Common myeloid progenitor, CD34-positive (primary cell): ENCODE results near the gene TIGD2.

ENCODE experiments used
- CTCF ChIA-PET: fragments of 350-600 bp; sonication (Branson Sonifier 250); formaldehyde crosslinking; loops from one replicate; lab custom pipeline; 2021; ENCODE audit warnings: antibody characterized with exemption; lab: Charles Lee
- POLR2A ChIA-PET: fragments of 350-600 bp; sonication (Branson Sonifier 250); formaldehyde crosslinking; loops from one replicate; lab custom pipeline; 2021; ENCODE audit warnings: antibody characterized with exemption; lab: Charles Lee
- DNase-seq, 3 donors: peaks; one replicate each; pipeline versions ENCODE4 v3.0.0 to v3.0.0-alpha.2; 2013
- H3K27ac ChIP-seq, 2 experiments: 1 replicate in 1 of 2; 2 replicates in 1 of 2; pipeline ENCODE4 v1.7.0; 2013; ENCODE audit warnings: inconsistent platforms in 2 of 2, low read length in 2 of 2, mild to moderate bottlenecking in 2 of 2, low read depth in 1 of 2, moderate library complexity in 1 of 2; ENCODE audit not compliant: severe bottlenecking in 2 of 2, insufficient read depth in 1 of 2, poor library complexity in 1 of 2
- H3K27me3 ChIP-seq, 5 experiments: replicated peaks in 2 of 5; 1 replicate in 3 of 5; 2 replicates in 2 of 5; pipeline versions ENCODE4 v1.6.1 to v1.7.0; 2013; ENCODE audit warnings: low read length in 4 of 5, mild to moderate bottlenecking in 2 of 5, moderate library complexity in 2 of 5, inconsistent platforms in 1 of 5; ENCODE audit not compliant: insufficient read depth in 5 of 5, control insufficient read depth in 4 of 5
- H3K36me3 ChIP-seq, 4 experiments: 1 replicate in 2 of 4; 2 replicates in 2 of 4; pipeline versions ENCODE4 v1.6.1 to v1.7.0; 2013; ENCODE audit warnings: low read length in 3 of 4, control low read depth in 1 of 4, mild to moderate bottlenecking in 1 of 4; ENCODE audit not compliant: control insufficient read depth in 4 of 4, insufficient read depth in 4 of 4
- H3K4me1 ChIP-seq, 4 experiments: 1 replicate in 3 of 4; 2 replicates in 1 of 4; pipeline versions ENCODE4 v1.6.1 to v1.7.1; 2013; ENCODE audit warnings: low read length in 3 of 4, mild to moderate bottlenecking in 3 of 4, control low read depth in 1 of 4, inconsistent platforms in 1 of 4, moderate library complexity in 1 of 4; ENCODE audit not compliant: control insufficient read depth in 4 of 4, insufficient read depth in 4 of 4; ENCODE audit errors: control extremely low read depth in 1 of 4
- H3K4me3 ChIP-seq, 7 experiments: 1 replicate in 4 of 7; 2 replicates in 3 of 7; pipeline versions ENCODE4 v1.5.1 to v1.7.0; 2013; ENCODE audit warnings: mild to moderate bottlenecking in 7 of 7, low read length in 6 of 7, moderate library complexity in 6 of 7, inconsistent platforms in 2 of 7, low read depth in 2 of 7, control low read depth in 1 of 7; ENCODE audit not compliant: insufficient read depth in 4 of 7, control insufficient read depth in 1 of 7; ENCODE audit errors: extremely low read depth in 1 of 7
- H3K9me3 ChIP-seq, 5 experiments: 1 replicate in 4 of 5; 2 replicates in 1 of 5; pipeline versions ENCODE4 v1.6.1 to v1.7.1; 2013; ENCODE audit warnings: low read length in 4 of 5, mild to moderate bottlenecking in 2 of 5, inconsistent platforms in 1 of 5, low read depth in 1 of 5, moderate library complexity in 1 of 5; ENCODE audit not compliant: control insufficient read depth in 4 of 5, insufficient read depth in 2 of 5; ENCODE audit errors: control extremely low read depth in 1 of 5
- WGBS: methylation state at CpG from one replicate; pipeline ENCODE4 v1.1.5; 2013; ENCODE audit not compliant: insufficient coverage; 5-methylcytosine and 5-hydroxymethylcytosine counted together

TIGD2 gene

DNA sequence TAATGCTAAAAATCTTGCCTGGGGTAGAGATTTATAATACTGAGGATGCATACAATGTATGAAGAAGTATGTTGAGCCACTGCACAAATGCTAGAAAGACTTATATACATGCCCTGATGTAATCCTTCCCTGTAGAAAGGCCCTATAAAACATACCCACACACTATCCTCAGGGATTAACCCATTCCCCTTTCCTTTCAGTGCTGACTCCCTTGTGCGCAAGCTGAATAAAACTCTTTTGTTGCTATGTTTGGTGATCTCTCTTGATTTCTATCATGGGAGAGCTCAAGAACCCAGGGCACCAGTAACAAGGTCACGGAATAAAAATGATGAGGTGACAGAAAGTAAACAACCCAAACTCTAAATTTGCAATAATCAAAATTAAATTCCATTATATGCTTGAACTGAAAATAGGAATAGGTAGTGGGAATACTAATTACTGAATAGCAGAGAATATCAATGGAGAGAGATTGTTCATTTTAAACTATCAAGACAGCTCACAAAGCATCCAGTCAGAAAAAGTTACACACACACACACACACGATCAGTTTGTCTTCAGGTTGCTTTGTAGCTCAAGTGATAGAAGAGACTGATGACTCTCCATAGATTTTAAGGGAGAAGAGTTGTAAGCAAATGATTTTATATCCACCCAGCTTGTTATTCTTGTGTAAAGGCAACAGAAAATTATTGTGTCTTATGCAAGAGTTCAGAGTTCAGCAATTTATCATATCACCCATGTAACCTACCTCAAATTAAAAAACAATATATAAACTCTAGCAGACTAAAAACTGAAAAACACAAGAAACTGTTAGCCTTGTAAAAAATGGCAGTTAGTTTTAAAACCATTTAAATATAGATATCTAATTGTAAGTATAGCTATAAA is 14.8 kb downstream of the TIGD2 start:
- Histone ChIP-seq H3K27me3 (no peaks in the 10 kb centered on the region), H3K27ac (no peak overlapping the region), H3K4me1 (peaks cover 0 to 3% (median 0%) of the 10 kb centered on the region in 4 experiments), H3K36me3 (peaks cover 0 to 2% (median 0%) of the 10 kb centered on the region in 4 experiments), H3K9me3 (peaks cover 0 to 6% (median 0%) of the 10 kb centered on the region in 5 experiments), H3K4me3 (no peak overlapping the region)
- ChIA-PET POLR2A (no interaction called here), CTCF (interaction anchor here (0.6 to 1.3 kb wide), 4 partner anchors 12 to 1165 kb away, joined by 3 to 4 read pairs (median 3); no protein-coding TSS in a partner anchor)
- no peak for DNase-seq
- no CpG with 5 or more reads among the region's 3 CpGs for WGBS

DNA sequence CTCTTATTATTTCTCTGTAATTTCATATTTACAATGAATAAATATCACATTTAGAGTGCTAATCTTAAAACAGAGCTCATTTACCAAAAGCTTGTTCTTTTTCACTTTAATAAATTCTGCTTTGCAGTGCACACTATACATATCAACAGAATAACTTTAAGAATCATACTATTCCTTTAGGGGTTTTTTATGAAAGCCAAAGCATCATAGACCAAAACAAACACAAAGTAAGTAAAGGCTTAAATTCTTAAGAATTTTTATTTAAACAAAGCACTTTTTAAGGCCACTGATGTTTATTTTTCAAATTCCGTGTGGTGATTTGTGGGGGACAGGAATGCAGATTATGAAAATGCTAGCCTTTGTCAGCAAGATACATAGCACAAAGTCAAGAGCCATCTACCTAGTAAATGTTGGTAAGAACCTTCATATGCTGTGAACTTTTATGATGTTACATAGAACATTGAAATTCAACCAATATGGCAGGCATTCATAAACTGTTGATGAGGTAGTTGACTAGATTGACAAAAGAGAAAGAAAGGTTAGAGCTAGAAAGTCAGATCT is 17.8 kb downstream of the TIGD2 start:
- Histone ChIP-seq H3K36me3 (no peaks in the 10 kb centered on the region), H3K9me3 (no peaks in the 10 kb centered on the region), H3K27ac (no peak overlapping the region), H3K27me3 (no peaks in the 10 kb centered on the region), H3K4me1 (peaks cover 4 to 9% (median 5%) of the 10 kb centered on the region in 4 experiments), H3K4me3 (no peak overlapping the region)
- ChIA-PET POLR2A (no interaction called here), CTCF (no interaction called here)
- no peak for DNase-seq
- no CpG with 5 or more reads among the region's 1 CpG for WGBS

DNA sequence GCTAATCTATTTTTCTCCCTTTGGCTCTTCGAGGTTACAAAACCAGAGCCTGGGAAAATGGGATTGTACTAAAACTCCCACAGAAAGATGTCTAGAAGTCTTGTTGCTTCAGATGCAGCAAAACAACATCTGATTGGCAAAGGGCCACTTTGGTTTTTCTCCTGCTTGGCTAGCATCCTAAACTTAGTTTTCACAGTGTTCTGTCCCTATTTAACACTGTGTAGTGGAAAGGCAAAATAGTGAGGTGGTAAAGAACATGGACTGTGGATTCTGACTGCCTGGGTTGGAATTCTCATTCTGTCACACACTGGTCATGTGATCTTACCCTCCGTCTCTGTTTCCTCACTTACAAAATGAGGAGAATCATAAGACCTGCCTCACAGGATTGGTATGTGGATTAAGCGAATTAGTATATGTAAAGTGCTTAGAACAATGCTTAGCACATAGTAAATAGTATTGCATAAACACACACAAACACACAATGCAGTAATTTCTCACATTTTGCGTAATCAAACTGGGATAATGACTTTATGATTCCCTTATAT is 23.5 kb downstream of the TIGD2 start:
- 100% methylated on average over 1 of the region's 4 CpGs for WGBS
- no peak overlapping the region for H3K27ac ChIP-seq
- ChIA-PET CTCF (interaction anchor here (0.7 to 1.3 kb wide), 3 partner anchors 8 to 16 kb away, joined by 3 read pairs; no protein-coding TSS in a partner anchor), POLR2A (interaction anchor here (0.6 kb wide), 1 partner anchor 31 kb away, joined by 3 read pairs; no protein-coding TSS in a partner anchor)
- no peaks in the 10 kb centered on the region for H3K9me3 ChIP-seq
- no peak for DNase-seq
- H3K27me3 ChIP-seq: no peaks in the 10 kb centered on the region
- H3K36me3 ChIP-seq: no peaks in the 10 kb centered on the region
- H3K4me1 ChIP-seq: peaks cover 4 to 9% (median 5%) of the 10 kb centered on the region in 4 experiments
- no peak overlapping the region for H3K4me3 ChIP-seq

DNA sequence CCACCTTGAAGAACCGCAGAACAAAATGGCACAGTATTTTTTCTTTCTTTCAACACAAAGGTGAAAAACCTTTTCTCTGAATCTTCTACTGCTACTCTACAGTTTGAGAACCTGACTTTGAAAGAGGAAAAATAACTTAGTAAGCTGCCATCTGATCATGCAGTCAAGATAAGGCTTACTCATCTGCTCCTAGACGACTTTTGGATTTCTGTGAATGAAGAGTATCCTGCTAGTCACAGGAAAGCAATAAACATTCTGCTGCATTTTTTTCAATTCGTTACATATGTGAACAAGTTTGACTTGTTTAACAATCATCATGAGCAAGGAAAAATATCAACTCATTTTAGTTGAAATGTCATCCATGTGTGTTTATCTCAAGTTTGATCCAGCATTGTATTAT is 25.2 kb downstream of the TIGD2 start:
- WGBS: 58% methylated on average over 2 of the region's 3 CpGs
- Histone ChIP-seq H3K9me3 (no peaks in the 10 kb centered on the region), H3K27ac (no peak overlapping the region), H3K36me3 (no peaks in the 10 kb centered on the region), H3K4me3 (no peak overlapping the region), H3K4me1 (peaks cover 1 to 2% (median 2%) of the 10 kb centered on the region in 4 experiments), H3K27me3 (no peaks in the 10 kb centered on the region)
- ChIA-PET CTCF (no interaction called here), POLR2A (no interaction called here)
- DNase-seq: peak in 2 of 3 donors; percentile 6 to 31

DNA sequence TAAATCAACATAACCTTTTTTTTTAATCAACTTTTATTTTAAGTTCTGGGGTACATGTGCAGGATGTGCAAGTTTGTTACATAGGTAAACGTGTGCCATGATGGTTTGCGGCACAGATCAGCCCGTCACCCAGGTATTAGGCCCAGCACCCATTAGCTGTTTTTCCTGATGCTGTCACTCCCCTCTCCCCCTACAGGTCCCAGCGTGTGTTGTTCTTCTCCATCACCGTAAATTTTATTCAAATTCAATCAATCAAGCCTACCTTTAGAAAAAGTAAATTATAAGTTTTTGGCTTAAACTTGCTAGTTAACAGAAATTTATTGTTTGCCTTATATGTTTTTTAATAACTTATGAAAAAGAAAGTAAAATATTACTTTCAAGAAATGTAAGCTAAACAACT is 25.9 kb downstream of the TIGD2 start:
- Histone ChIP-seq H3K27me3 (no peaks in the 10 kb centered on the region), H3K27ac (no peak overlapping the region), H3K36me3 (no peaks in the 10 kb centered on the region), H3K9me3 (no peaks in the 10 kb centered on the region), H3K4me1 (no peaks in the 10 kb centered on the region), H3K4me3 (no peak overlapping the region)
- CTCF ChIA-PET: interaction anchor here (0.8 to 1.5 kb wide), 2 partner anchors 11 to 25 kb away, joined by 4 read pairs; no protein-coding TSS in a partner anchor
- no peak for DNase-seq
- WGBS: no CpG with 5 or more reads among the region's 5 CpGs
- POLR2A ChIA-PET: interaction anchor here (0.6 kb wide), 1 partner anchor 89 kb away, joined by 3 read pairs; no protein-coding TSS in a partner anchor

DNA sequence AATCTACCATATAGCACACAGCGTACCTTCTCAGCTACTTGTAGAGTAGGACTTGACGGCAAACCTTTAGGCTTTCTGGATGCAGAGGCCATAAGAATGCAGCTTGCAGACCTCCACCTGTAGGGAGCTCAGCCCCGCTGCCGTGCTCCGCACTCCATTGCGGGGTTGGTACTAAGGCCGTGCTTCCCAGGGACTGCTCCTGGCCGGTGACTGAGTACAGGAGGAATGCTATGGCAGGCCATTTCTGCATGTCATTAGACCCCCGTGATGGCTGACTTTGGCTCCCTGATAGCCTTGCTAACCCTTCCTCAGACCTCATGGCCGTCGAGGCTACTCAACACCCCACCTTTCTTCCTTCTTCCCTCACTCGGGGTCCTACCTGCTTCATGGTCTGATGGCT is 26.4 kb downstream of the TIGD2 start:
- WGBS: 100% methylated on average over 12 of the region's 12 CpGs
- CTCF ChIA-PET: interaction anchor here (0.7 to 1.5 kb wide), 3 partner anchors 11 to 25 kb away, joined by 3 to 4 read pairs (median 4); no protein-coding TSS in a partner anchor

More for the DNA sequence above, 26.4 kb downstream of the TIGD2 start:
- no peak overlapping the region for H3K4me3 ChIP-seq
- H3K27ac ChIP-seq: no peak overlapping the region
- POLR2A ChIA-PET: interaction anchor here (0.6 kb wide), 1 partner anchor 89 kb away, joined by 3 read pairs; no protein-coding TSS in a partner anchor
- H3K9me3 ChIP-seq: no peaks in the 10 kb centered on the region
- no peak for DNase-seq
- H3K27me3 ChIP-seq: no peaks in the 10 kb centered on the region
- no peaks in the 10 kb centered on the region for H3K4me1 ChIP-seq
- H3K36me3 ChIP-seq: no peaks in the 10 kb centered on the region
